GM21360 (cell line): ENCODE data around the gene EML2.
"Not testable (repeated sequence)": the region's sequence is repeated elsewhere in the genome, so short reads cannot be mapped to it uniquely, and the experiment has no call there.

Source experiments
- ATAC-seq: cut with Tn5 transposase; IDR thresholded peaks from one replicate; pipeline ENCODE4 v1.9.1; 2021; ENCODE audit warnings: mild to moderate bottlenecking, moderate library complexity; ENCODE audit not compliant: unreplicated experiment

Gene EML2, protein sequence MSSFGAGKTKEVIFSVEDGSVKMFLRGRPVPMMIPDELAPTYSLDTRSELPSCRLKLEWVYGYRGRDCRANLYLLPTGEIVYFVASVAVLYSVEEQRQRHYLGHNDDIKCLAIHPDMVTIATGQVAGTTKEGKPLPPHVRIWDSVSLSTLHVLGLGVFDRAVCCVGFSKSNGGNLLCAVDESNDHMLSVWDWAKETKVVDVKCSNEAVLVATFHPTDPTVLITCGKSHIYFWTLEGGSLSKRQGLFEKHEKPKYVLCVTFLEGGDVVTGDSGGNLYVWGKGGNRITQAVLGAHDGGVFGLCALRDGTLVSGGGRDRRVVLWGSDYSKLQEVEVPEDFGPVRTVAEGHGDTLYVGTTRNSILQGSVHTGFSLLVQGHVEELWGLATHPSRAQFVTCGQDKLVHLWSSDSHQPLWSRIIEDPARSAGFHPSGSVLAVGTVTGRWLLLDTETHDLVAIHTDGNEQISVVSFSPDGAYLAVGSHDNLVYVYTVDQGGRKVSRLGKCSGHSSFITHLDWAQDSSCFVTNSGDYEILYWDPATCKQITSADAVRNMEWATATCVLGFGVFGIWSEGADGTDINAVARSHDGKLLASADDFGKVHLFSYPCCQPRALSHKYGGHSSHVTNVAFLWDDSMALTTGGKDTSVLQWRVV

DNA sequence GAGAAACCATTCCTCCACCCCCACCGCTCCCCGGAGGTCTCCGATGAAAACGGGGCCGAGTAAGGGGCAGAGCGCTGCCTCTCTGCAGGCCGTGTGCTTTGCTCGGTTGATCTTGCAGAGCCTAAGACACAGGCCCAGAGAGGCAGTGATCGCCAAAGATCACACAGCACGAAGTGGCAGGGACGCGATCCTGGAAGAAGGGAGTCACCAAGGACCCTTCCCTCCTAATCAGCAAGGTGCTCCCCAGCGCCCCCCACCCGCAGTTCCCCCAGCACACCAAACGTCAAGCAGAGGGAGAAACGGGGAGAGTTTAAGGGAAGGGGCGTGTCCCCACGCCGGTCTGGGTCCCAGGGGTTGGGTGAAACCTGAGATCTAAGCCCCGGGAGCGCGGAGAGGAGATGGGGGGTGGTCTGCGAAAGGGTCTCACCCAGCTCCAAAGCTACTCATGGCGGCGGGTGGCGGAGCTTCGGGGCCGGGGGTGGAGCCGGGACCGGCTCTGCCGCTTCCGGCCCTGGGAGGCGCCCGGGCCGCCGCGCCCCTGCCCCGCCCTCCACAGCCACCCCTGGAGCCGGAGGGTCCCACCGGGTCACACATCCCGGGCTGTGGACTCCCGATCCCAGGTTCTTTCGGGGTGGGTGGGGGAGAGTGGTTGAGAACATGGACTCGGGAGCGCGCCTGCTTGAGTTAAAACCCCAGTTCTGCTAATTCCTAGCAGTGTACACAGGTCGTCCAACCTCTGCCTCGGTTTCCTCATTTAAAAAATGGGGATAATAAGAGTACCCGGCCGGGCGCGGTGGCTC lies at the start of gene EML2:
Gene EML2, minus strand, starts transcription at position 468 of the 800 bp plus-strand sequence. Its CDS starts 21 bp downstream, at position 447.
- ATAC-seq = no peak

DNA sequence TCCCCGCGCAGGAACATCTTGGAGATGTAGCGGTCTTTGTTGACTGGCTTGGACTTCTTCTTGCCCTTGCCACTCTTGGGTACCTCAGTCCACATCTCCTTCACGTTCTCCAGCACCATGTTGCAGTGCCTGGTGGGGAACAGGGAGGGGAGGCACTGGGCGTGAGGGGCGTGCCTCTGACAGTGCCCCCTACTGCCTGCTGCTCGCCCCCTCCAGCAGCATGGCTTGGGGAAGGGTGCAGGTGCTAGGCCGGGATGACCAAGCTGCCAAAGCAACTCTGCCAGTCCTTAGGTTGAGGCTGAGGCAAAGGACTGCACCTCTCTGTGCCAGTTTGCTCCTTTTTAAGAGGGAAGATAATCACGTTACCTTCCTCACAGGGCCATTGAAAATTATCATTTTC lies 48.4 kb upstream of the EML2 start:
- ATAC-seq = no peak

DNA sequence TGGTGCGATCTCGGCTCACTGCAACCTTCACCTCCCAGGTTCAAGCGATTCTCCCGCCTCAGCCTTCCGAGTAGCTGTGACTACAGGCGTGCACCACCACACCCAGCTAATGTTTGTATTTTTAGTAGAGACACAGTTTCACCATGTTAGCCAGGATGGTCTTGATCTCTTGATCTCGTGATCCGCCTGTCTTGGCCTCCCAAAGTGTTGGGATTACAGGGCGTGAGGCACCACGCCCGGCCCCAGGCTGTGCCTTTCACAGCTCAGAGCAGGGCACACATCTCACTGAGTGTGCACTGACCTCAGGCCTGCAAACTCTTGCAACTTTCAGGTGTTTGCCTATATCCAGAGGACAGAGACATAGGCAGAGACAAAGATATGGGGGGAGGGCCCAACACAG lies 45.8 kb upstream of the EML2 start:
- not testable (repeated sequence) for ATAC-seq

DNA sequence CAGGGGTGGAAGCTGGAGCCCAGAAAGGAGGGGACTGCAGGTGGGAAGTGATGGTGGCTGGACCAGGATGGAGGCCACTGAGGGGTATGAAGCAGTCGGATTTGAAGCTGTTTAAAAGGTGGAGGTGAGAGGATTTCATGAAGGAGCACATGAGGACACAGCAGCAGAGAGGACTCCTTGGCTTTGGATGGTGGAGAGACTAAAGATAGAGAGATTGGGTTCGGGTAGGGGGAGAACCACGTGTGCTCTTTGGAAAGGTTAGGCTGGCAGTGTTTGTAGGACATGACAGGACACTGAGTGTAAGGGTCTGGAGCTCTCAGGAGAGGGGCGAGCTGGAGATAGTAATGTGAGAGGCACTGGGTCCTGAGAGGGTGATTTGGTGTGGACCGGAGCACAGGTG lies 43.7 kb upstream of the EML2 start:
- ATAC-seq = no peak

DNA sequence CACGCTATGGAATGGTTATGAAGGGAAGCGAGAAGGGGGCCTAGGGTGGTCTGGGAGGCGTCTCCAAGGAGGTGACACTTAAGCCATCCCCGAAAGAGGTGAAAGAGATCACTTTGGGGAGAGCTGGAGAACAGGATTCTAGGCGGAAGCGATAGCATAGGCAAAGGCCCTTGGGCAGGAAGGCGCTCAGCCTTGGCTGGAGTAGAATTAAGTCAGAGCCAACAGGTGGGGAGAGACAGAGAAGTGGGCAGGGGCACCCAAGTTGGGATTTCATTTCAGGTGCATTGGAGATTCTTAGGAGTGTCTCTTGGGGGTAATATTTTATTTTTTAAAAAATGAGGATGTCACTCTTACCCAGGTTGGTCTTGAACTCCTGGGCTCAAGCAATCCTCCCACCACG lies 42.9 kb upstream of the EML2 start:
- ATAC-seq = no peak

DNA sequence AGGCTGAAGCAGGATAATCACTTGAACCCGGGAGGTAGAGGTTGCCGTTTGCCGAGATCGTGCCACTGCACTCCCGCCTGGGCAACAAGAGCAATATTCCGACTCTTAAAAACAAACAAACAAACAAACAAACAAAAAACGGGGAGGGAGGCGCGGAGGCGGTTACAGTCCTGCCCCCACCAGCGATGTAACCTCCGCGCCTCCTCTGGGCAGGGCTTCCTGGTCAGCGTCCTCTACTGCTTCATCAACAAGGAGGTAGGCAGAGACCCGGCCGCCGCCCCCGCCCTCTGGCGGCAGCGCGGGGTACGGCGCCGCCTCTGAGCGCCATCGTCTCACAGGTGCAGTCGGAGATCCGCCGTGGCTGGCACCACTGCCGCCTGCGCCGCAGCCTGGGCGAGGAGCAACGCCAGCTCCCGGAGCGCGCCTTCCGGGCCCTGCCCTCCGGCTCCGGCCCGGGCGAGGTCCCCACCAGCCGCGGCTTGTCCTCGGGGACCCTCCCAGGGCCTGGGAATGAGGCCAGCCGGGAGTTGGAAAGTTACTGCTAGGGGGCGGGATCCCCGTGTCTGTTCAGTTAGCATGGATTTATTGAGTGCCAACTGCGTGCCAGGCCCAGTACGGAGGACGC lies 42.3 kb upstream of the EML2 start:
- no peak for ATAC-seq

DNA sequence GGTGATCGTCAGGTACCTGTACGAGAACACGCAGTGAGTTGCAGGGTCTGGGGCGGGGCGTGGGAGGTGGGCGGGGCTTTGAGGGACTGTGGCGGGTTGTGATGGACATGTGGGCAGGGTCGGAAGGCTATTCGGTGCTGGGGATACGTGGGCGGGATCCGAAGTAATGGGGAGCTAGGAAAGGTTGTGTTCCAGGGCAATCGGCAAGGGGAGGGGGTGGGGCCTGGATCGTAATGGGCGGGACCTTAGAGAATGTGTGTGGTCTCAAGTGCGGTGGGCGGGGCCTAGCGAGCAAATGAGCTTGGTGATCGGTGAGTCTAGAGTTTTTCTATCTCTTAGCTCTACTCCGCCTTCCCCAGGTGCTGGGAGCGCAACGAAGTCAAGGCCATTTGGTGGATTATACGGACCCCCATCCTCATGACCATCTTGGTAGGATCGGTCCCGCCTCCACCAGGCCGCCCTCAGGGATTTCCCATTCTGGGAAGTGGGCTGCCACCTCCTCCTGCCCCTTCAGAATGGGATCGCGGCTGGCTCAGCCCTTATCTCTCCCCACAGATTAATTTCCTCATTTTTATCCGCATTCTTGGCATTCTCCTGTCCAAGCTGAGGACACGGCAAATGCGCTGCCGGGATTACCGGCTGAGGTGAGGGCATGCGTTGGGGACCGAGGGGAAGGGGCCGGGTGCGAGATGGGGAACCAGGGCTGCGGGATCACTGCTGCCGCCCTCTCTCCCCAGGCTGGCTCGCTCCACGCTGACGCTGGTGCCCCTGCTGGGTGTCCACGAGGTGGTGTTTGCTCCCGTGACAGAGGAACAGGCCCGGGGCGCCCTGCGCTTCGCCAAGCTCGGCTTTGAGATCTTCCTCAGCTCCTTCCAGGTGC lies 38.4 kb upstream of the EML2 start:
- ATAC-seq = no peak

DNA sequence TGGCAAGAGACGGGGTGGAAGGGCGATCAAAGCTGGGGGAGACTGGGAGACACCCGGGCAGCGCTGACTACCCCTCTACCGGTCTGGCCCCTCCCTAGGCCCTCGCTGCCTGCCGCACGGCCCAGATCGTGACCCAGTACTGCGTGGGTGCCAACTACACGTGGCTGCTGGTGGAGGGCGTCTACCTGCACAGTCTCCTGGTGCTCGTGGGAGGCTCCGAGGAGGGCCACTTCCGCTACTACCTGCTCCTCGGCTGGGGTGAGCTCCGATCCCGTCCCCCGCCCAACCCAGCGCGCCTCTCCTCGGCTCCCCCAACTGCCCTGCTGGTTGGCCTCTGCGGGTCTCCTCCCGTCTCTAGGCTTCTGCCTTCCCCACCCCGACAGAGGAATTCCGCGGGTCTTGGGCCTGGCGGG lies 37.7 kb upstream of the EML2 start:
- no peak for ATAC-seq

DNA sequence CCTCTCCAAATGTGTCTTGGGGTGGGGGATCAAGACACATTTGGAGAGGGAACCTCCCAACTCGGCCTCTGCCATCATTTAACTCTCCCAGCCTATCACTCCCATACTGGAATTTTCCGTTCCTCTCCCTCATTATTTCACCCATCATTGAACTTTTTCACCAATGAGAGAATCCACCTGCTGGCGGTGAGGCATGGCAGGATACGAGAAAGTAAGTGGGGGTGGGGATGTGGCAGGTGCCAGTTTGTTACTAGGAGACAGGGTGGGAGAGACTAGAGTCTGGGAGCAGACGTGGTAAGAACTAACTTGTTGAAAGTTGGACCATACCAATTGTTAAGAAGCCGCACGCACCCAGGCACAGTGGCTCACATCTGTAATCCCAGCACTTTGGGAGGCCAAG lies 35.7 kb upstream of the EML2 start:
- ATAC-seq = no peak

DNA sequence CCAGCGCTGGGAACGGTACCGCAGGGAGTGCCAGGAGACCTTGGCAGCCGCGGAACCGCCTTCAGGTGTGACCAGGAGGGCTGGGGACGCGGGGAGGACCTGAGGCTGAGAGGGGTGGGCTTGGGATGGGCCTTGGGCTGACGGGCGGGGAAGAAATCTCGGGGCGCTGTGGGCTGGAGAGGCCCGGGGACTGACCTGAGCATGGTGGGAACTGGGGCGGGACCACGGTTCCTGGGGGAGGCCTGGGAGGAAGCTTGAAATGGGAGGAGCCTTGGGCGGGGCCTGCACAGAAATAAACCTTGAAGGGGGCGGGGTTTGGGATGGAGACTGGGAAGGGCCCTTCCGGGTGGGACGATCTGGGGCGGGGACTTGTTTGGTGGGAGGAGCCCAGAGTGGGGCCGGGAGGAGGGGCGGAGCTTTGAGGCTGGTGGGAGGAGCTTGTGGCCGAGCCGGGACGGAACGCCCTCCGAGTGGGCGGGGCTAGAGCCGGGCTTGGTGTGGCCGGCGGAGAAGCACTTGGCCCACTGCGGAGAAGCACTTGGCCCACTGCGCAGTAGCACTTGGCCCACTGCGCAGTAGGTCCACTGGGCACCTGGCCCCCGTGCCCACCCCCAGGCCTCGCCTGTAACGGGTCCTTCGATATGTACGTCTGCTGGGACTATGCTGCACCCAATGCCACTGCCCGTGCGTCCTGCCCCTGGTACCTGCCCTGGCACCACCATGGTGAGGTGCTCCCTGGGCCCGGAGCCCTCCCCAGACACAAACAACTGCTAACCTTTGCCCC lies 31.7 kb upstream of the EML2 start:
- ATAC-seq = peak; percentile 46

DNA sequence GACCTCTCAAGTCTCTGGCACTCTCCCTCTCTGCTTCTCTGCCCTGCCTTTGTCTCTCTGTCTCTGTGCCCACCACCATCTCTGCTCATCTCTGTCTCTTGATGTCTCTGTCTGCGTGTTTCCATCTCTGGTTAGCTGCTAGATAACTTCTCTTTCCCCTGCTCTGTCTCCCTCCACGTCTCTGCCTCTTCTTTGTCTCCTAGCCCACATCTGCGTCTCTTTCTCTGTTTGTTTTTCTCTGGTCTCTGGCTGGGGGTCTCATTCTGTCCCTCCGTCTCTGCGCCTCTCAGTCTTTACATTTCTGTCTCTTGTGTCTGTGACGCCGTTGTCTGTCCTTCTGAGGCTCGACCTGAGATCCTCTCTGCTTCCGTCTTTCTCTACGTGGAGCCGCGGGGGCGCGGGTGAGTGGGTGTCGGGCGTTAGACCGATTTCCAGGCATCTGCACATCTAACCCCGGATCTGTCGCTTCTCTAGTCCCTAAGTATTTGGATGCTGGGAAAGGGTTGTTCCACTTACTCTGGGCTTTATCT lies 29.2 kb upstream of the EML2 start:
- ATAC-seq = peak; percentile 4

DNA sequence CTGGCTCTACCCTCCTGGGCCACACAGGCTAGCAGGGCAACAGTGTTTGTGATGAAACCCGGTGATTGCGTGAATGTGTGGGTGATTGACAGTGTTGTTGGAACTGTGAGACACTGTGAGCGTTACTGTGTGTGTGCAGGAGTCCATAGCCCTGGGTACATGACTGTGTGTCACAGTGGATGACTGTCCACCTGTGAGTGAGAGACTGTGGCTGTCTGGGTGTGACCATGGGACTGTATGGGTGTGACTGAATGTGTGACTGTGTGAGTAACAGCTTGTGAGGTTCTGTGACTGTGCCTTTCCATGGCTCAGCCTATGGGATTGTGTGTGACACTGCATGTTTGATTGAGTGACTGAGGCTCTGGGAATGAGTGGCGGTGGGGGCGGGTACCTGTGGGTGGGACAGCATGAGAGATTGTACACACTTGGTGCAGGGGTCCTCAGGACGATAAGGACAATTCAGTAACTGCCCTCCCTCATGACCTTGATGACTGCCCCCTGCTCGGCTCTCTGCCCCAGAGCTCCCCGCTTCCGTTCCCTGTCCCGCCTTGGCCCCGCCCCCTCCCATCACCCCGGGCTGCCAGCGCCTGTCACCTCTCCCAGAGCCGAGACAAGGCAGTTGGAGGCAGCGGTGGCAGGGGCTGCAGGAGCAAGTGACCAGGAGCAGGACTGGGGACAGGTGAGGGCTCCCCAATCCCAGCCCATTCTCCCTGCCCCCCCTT lies 28.6 kb upstream of the EML2 start, which contains the start of gene GIPR:
Gene GIPR, plus strand, starts transcription at position 602 of the 722 bp plus-strand sequence. CDS start 1,300 bp downstream, outside the sequence.
- ATAC-seq = no peak

DNA sequence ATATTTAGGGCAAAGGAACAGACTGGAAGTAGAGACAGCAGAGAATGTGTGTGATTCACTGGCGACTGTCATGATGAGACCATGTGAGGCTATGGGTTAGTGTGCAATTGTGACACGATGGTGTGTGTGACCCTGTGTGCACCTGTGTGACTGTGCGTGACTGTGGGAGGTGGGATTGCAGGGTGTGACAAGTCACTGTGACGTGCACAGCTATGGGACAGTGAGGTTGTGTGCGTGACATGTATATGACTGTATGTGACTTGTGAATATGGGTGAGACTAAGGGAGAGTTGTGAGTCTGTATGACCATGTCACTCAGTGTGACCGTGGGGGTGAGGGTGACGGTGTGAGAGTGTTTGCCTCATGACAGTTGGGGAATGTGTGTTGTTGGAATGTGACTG lies 25.4 kb upstream of the EML2 start:
- no peak for ATAC-seq

DNA sequence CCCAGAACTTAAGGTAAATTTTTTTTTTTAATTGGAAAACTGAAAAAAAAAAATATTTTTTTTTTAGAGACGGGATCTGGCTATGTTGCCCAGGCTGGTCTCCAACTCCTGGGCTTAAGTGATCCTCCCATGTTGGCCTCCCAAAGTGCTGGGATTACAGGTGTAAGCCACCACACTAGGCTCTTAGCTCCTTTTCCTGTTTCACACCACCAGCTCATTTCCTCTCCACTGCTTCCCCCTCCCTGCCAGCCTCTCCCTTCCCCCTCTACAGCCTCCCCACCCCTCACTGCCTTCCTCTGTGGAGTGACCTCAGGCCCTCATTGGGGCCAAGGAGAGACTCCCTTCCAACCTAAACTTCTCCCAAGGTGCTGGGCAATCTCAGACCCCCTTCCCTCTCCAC lies 24.6 kb upstream of the EML2 start:
- ATAC-seq = no peak

DNA sequence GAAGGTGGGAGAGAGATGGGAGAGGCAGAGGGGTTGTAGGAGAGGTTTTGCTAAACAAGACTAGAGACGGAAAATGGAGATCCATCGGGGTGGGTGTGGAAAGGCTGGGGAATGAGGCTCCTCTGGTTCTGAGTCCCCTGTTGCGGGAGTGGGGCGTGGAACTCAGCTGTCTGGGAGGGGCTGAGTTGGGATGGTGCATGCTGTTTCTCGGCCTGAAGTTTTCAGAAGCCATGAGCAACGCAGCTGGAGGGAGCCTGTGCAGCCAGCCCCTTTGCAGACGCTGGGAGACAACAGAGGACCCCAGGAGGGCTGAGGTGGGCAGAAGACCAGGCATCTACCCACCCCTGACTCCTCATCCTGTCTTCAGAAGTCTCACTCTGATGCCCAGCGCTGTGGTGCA lies 21.4 kb upstream of the EML2 start:
- ATAC-seq = no peak

DNA sequence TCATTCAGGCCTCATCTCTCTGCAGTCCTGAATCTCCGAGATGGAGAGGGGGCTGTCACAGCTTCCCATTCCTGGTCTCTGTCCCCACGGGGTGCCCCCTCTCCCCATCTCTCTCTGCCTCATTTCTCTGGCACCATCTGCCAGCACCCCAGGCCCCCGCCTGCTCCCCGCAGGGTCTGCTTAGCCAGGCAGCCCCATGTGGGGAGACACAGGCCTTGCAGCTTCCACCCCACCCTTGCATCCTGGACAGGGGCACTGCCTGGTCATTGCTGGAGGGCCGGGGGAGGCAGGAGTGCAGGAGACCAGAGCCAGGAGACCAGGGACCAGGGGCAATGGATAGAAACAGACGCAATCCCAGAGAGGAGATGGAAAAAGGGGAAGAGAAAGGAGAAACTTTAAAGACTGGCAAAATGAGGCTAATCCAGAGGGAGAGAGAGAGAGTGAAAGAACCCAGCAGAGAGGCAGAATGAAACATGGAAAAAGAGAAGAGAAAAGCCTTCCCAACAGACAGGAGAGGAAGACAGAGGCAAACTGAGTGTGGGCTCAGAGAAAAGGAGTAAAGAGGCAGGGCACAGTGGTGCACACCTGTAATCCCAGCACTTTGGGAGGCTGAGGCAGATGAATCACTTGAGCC lies 20.0 kb upstream of the EML2 start:
- ATAC-seq = no peak

DNA sequence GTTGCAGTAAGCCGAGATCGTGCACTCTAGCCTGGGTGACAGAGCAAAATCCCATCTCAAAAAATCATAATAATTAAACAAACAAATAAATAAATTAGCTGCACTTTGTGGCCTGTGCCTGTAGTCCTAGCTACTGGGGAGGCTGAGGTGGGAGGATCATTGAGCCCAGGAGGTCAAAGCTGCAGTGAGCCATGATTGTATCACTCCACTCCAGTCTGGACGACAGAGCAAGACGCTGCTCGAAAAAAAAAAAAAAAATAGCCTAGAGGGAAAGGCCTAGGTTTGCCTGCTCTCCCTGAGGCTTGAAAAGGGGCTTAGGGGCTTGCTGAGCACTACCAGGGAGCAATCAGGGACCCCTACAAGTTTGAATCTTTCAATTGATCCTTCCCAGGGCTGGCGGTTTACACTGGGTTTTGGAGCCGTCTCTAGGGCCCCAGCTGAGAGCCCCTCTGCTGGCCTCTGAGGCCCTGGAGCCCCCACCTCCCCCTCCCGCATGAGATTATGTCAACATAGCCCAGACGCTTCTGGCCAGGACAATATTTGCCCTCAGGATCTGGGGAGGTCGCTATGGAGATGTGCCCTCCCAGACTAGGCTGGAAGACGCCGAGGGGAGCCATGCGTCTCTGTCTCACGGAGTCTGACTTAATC lies 18.4 kb upstream of the EML2 start:
- no peak for ATAC-seq
